Stimulated activated CD8-positive, alpha-beta memory T cell treated with anti-CD3 and anti-CD28 coated beads, Interleukin-7, amount 100 ng/mL, for 48 hours (primary cell): Measurements from ENCODE around the gene ACP1.

Experiments
- DNase-seq, 2 donors: peaks; one replicate each; pipeline ENCODE4 v3.0.0-alpha.2; 2020; ENCODE audit warnings: low read depth in 1 of 2; ENCODE audit errors: extremely low read depth in 1 of 2

Gene ACP1

DNA sequence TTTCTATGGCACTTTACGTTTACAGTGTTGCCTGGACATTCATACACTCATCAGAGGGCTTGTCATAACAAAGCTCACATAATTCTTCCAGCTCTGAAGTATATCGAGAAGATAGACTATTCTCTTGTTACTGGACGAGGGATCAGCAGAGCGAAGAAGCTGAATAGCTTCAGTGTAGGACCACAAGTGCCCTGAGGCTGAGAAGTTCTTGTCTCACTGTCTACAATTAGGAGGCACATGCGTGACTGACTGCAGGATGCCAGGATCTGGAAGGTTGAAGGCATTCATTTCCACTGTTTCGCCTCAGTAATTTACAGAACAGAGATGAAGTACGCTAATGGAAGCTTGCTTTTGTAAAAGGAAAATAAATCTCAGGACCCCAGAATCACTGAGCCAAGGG is 10.5 kb upstream of the ACP1 start:
- DNase-seq: no peak

DNA sequence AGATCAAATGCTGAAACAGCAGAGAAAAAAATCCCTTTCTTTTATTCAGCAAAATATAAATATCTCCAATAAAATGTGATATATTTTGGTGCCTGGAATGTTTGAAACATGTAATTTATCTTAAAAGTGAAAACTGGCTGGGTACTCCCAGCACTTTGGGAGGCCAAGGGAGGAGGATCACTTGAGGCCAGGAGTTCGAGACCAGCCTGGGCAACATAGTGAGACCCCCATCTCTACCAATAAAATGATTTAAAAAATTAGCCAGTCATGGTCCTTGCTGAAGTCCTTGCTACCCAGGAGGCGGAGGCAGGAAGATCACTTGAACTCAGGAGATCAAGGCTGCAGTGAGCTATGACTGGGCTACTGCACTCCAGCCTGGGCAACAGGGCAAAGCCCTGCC is 9.6 kb upstream of the ACP1 start:
- no peak for DNase-seq

DNA sequence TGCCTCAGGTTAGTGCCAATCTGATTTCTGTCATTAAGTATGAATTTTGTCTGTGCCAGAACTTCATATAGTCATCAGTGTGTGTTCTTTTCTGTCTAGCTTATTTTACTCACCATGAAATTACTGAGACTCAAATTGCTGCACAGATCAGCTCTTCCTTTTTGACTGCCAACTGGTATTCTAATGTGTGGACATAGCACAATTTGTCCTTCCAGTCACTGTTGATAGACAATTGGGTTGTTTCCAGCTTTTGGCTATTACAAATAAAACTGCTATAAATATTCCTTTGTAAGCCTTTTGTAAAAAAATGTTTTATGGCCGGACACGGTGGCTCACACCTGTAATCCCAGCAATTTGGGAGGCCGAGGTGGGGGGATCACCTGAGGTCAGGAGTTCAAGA is 8.7 kb upstream of the ACP1 start:
- no peak for DNase-seq

DNA sequence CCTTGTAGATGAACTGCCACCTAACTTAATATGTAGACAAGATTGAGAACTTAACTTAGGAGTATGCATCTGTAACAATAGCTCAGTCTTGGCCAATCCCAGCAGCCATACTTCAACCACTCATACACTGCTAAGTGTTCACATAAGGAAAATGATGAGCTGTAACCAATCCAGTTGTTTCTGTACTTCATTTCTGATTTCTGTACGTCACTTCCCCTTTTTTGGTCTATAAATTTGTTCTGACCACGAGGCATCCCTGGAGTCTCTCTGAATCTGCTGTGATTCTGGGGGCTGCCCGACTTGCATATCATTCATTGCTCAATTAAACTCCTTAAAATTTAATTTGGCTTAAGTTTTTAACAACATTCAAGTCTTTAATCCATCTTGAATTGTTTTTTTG is 7.3 kb upstream of the ACP1 start:
- no peak for DNase-seq

DNA sequence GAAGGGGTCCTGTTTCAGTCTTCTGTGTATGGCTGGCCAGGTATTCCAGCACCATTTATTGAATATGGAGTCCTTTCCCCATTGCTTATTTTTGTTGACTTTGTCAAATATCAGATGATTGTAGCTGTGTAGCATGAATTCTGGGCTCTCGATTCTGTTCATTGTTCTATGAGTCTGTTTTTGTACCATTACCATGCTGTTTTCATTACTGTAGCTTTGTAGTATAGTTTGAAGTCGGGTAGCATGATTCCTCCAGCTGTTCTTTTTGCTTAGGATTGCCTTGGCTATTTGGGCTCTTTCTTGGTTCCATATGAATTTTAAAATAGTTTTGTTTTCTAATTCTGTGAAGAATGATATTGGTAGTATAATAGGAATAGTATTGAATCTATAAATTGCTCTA is 6.9 kb upstream of the ACP1 start:
- no peak for DNase-seq

DNA sequence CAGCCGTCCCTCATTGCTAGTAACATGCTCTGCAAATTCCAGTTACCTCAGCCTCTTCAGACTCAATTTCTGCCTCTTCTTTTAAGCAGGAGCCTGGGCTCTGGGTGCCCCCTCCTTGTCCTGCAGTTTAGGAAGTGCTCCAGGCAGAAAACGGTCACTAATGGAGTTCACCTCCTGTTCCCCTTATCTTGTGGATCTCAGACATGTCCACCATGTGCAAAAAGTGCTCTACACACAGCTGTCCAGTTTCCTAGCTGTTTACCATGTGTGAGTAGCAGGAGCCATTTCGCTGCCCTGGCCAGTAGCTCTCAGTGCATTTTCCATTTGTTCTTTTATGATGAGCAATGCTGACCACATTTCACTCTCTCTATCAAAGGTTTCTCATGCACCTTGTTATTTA is 5.8 kb upstream of the ACP1 start:
- no peak for DNase-seq

DNA sequence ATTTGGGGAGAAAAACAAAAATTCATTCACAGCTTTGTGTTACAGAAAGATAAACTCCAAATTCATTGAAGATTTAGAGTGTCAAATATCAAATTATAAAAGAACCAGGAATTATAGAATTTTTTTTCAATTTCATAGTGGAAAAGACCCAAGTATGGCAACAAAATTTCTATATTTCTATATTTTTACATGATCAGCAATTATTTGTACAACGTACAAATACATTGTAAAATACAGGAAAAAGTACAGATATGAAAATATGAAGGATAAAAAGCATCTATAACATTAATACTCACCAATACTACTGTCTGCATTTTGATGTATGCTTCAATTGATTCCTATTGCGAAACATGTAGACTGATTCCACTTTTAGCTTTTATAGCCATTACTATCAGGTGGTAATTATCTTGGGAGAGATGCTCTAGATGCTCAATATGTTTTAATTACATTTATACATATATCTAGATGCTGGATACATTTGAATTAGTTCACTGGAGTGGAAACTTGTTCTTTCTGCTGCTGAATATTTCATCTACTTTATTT is 4.9 kb upstream of the ACP1 start:
- no peak for DNase-seq

DNA sequence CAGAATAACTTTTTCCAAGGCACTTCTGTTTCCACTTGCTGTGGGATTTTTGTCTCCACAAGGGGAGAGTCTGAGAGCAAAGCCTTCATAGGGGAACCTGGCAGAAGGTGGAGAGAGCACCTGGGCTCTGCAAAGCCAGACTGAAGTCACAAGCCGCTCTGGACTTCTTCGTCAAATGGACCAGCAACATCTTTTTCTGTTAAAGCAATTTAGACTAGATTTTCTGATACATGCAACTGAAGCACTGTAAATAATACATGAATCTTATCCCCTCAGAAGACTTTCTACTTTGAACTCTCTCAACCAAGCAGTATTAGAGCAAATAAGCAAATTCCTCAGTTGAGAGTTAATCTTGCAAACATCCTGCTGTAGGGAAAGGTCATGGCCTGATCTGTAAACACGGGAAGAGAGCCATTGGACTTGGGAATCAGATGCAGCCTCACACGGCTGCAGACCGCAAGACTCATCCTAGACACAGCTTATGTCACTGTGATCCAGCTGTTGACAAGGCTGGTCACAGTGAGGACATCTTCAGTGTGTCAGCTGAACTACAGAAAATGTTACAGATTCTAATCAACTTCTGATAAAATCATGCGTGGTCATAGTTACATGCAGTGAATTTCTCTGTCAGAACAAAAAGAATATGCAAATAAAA is 4.1 kb upstream of the ACP1 start:
- no peak for DNase-seq

DNA sequence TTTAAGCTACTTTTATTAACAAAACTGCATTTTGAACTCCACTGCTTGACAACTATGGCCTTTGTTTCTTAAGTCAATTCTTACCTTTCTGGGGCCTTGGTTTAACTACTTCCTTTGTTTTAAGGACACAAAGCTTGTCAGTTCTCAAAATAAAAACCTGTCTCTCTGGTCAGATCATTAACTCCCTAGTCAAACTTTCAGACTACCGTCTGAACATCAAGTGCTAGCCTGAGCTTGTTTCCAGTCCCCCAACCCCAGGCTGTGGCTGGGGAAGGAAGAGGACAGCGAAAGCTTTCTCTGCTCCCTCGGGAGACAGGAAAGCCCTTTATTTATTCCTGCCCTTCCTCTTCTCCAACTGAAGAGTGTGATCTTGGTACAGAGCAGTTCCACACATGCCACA is 2.6 kb upstream of the ACP1 start:
- no peak for DNase-seq

DNA sequence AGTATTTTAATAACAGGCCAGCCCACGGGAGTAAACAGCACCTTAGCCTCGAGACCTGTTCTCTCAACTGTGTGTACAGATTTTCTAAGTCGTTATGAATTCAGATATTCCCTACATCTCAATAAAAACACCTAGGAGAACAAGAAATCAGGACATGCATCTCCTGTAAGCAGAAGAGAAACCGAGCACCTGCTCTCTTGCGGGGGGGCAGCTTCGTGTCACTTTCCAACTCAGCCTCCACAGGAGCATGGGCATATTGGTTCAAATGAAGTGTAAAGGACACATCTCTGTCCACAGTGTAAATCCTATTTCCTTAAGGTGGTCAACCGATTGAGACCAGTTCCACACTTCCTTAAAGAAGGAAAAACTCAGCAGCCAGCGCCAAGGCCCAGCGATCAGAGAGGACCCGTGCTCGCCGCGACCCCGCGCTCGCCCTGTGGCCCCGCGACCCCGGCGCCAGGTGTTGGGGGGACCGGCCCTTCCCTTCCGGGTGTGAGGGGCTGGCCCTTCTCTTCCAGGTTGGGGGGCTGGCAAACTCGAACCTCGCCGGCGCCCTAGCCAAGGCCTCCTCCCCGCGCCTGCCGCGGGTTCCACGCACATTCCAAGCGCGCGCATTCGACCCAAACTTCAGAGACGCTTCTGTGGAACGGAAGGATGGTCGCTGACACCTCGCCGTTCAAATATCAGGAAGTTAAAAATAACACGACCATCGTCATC is 1.6 kb upstream of the ACP1 start:
- no peak for DNase-seq

DNA sequence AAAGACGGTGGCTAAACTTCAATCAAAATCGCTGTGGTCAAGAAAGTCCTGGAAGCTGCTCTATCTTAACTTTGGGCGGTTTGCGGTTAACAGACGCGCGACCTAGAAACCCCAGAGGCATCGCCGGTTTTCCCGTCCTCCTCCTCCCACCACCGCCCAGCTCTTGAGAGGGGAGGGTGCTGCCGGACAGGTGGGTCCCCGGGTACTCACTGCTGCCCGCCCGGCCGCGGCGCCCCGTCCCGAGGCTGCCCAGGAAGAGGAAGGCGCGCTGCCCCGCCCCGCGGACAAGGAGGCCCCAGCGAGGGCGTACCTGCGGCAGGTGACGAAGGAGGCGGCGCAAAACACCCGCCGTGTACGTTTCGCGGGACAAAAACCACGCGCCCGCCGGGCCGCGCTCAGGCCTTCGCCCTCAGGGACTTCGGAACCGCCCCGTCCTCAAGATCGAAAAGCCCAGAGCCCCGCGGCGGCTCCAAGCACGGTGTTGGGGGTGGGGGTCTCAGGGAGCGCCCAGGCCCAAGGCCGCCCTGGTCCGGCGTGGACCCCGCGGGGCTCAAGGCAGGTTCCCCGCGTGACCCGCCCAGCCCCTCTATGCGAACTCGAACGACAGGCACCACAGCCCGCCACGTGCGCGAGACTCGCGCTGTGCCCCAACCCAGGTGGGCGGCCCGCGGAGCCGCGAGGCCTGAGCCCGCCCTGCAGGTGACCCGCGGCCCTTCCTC is 814 bp upstream of the ACP1 start, which contains the start of gene SH3YL1:
Gene SH3YL1, minus strand, starts transcription at position 259 of the 719 bp plus-strand sequence. Its CDS starts 48 bp downstream, at position 211.
- DNase-seq: no peak

DNA sequence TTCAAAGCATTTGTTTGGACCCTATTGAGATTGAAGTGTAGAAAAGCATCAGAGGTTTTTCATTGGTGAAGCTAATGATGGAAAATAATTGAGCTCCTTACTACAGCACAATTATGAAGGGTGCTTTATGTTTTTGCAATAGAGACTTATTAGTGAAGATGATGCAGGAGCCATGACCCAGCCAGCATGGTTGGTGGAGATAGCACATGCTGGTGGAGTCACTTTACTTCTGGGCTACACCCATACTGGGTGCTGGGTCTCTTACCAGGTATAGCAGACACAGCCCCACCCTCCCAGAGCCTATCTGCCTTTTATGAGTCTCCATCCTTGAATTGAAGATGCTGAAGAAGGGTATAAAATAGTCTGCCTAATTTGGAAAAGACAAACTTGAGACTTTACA is 3.6 kb downstream of the ACP1 start:
- no peak for DNase-seq

DNA sequence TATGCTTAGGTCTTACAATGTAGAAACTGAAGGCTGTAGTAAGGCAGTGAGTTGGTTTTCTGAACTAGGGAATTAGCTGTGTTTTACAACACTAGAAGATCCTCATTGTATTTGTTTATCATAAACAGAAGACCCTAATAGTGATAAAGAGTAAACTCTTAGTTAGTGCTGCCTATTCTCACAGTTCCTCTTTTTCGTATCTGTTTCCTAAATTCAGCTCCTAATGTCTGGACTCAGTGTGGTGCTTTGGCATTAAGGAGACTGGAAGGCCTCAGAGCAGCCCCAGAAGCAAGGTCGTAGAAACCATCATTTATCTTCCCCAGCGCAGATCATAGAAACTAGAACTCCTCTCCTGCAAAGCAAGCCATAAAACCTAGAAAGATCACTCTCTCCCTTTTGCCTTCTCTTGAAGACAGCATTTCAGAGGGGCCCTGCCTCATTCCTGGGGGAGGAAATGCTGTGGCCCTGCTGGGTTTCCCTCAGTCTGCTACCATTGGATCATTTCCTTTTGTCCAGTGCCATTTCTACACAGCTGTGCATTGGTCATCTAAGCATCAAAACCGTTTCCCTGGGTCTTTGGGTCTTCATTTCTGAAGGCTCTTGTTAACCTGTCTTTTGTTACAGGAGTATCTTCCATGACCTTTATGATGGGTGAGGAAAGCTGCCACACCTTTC is 4.7 kb downstream of the ACP1 start:
- no peak for DNase-seq

DNA sequence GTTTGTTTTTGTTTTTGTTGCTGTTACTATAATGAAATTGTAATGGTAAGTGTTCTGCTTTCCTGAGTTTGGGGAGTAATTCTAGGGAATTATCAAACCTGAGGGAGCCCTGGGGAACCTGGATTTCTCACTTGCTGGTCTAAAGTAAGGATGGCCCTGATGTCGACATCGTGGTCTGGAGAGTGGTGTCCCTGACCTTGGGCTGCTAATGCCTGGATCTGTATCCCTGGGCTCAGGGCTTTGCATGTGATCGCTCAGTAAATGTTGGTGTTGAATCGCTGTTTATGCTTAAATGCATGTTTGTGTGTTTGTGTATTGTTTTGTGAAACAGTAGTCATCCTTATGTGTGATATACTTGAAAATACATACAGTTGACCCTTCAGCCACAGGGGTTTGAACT is 6.1 kb downstream of the ACP1 start:
- no peak for DNase-seq

DNA sequence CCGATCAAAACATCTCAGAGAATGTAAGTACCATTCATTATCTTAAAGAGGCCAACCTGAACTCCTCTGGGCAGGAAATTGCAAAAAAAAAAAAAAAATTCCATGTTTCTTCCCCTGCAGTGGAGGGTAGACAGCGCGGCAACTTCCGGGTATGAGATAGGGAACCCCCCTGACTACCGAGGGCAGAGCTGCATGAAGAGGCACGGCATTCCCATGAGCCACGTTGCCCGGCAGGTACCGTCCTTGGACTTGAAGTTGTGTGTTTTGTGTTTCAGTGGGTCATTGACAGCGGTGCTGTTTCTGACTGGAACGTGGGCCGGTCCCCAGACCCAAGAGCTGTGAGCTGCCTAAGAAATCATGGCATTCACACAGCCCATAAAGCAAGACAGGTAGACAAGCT is 7.2 kb downstream of the ACP1 start:
- DNase-seq: no peak

DNA sequence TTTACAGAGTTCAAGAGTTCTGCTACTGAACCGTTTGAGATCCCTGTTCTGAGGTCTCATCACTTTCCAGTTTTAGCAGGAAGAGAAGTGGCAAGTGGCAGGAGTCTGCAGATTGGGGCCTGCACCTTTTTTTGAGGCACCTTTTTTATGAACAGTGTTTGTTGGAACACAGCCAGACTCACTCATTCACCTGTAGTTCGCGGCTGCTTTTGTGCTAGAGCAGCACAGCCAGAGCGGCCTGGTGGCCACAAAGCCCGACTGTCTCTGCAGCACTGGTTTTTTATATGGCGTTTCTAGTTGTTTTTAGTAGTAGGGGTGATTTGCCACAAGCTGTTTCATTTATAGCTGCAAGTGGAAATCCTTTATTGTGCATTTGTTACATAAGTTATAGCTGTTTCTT is 8.6 kb downstream of the ACP1 start:
- DNase-seq: no peak

DNA sequence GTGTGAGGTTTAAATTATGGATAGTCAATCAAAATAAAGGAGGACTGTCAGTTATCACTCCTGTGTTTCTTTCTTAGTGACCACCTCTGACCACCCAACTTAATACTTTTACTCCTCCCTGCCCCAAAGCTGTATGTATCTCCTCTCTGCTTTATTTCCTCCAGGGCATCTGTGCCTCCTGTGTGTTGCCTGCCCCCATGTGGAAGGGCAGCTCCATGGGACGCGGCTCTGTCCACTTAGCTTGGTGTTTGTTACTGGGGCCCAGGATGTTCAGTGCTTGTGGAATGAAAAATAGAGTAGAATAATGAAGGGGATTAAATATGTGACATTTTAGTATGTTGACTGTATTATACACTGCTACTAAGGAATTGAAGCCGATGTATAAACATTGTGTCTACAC is 9.8 kb downstream of the ACP1 start:
- DNase-seq: no peak

DNA sequence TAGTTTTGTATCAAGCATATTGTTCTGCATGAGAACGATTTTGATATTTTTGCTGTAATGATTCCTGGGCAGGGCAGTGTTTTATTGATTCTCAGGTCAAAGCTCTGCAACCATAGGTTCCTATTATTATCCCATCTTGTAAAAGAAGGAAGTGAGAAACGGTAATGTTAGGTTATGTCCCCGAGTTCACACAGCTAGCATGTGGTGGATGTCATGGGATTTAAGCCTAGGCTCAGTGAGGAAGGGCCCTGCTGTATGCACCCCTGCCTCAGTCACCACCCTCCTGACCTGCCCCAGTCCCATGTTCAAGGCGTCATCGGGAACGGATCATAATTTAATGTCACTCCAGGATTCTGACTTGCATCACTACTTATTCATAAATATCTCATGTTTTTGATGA is 10.7 kb downstream of the ACP1 start:
- no peak for DNase-seq

DNA sequence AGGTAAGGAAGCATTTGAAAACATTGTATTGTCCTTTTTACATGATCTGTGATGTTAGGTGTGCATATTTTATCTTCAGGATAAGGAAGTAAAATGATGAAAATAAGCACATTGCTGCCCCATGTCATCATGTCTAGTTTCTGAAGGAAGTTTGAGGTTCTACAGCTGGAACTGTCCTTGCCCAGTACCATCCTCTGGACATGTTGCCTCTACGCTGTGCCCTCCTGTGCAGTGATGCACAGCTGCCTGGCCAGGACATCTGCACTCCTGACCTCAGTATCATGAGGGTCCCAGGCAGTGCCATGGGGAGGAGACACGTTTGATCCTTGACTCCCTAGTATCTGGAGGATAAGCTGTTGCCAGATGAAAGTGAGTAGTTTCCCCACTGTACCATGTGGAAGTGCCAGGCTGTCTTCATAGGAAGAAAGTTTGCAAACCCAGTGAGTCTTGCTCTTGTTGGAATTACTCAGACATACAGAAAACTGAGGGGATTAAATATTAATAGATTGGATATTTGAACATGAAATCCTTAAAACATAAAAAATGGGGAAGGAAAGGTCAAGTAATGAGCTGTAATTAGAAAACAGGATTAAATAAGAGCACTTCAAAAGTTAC is 13.7 kb downstream of the ACP1 start:
- DNase-seq: no peak

DNA sequence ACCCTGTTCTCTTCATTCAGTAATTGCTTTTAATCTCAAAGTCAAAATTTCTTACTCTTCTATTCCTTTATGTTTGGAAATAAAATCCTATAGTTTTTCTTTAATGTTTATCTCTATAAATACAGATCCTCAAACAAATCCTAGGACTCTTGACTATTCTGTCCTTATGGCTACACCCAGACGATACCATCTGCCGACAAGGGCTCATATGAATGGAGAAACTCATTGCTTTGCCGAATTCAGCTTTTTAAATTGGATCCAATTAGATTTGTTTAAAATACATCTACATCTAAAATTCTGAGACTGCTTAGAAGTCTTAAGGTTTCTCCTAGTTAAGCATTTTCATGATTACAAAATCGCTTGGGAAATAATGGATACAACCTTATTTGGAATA is 14.2 kb downstream of the ACP1 start:
- DNase-seq: no peak

DNA sequence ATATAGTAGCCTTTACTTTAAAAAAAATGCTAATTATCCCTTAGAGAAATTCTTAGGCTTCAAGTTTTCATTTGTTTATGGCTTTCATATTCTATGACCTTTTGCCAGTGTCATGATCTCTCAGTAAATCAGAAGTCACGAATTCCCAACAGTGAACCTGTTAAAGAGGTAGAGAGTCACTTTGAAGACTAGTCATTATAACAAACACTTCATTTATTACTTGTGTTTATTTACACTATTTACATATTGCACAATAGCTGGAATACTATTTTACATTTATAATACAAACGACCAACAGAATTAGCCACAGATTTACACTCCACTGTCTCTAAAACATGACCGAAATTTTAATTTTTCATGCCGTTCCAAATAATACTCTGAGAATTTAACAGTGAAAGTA is 14.6 kb downstream of the ACP1 start:
- DNase-seq: no peak
